OCI-LY7 (cell line): Measurements from ENCODE around the gene MYO9A.

ENCODE experiments used
- EZH2phosphoT487 ChIP-seq: fragments of 200-600 bp; sonication (generic); IDR thresholded peaks from 2 replicates; pipeline ENCODE4 v1.6.1; 2018; ENCODE audit warnings: low read depth, borderline replicate concordance, mild to moderate bottlenecking, mixed run types, antibody characterized with exemption, low read length, moderate library complexity, mixed read lengths
- TF ChIP-seq, protein P1 (sequence below): fragments of 200-600 bp; sonication (generic); conservative IDR thresholded peaks from 2 replicates; pipeline ENCODE4 v1.5.1; 2014; ENCODE audit warnings: mild to moderate bottlenecking, antibody characterized with exemption, low read length, moderate library complexity, mixed read lengths

DNA sequence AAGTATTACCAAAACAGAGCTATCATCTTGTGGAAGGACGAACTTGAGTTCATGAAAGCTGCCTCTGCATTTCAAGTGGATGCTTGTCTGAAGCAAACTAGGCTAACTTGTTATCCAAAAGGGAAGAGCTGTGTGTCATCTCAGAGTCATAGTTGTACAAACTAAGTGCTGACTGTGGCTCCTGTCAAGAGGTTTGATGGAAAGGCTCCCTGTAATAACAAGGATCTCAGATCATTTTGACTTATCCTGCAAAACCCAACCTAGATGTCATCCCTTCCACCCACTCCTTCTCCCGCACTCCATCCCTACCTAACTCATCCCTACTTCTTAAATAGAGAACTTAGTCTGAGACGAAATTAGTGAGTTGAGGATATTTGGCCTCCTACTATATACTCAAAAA lies 196.8 kb downstream of the MYO9A start:
- TF ChIP-seq, protein P1, sequence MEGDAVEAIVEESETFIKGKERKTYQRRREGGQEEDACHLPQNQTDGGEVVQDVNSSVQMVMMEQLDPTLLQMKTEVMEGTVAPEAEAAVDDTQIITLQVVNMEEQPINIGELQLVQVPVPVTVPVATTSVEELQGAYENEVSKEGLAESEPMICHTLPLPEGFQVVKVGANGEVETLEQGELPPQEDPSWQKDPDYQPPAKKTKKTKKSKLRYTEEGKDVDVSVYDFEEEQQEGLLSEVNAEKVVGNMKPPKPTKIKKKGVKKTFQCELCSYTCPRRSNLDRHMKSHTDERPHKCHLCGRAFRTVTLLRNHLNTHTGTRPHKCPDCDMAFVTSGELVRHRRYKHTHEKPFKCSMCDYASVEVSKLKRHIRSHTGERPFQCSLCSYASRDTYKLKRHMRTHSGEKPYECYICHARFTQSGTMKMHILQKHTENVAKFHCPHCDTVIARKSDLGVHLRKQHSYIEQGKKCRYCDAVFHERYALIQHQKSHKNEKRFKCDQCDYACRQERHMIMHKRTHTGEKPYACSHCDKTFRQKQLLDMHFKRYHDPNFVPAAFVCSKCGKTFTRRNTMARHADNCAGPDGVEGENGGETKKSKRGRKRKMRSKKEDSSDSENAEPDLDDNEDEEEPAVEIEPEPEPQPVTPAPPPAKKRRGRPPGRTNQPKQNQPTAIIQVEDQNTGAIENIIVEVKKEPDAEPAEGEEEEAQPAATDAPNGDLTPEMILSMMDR: no peak
- no peak for TF ChIP-seq EZH2phosphoT487
